Measurements from ENCODE around the gene DYSF.

GRCh38 chr2:71679491-71679890, 226.1 kb downstream of the DYSF start:
- TF ChIP-seq CTCF (conservative IDR thresholded peaks at IDR 0.05; ENCODE audit: low read length) (no peak), EZH2phosphoT487 (IDR thresholded peaks at IDR 0.05; ENCODE audit: borderline replicate concordance, low read depth, low read length) (no peak)
